ENCODE measurements around the gene GRK5. TPM values are rescaled to one million over a fixed set of nuclear protein-coding genes. Genes with fewer than 3 reads are reported as not detected.
A peak's percentile ranks its signal among the peaks of the same experiment; 100 is the strongest.

GRK5 gene
- total RNA-seq, 1 experiment from 2014 or later = 5.8 TPM

DNA sequence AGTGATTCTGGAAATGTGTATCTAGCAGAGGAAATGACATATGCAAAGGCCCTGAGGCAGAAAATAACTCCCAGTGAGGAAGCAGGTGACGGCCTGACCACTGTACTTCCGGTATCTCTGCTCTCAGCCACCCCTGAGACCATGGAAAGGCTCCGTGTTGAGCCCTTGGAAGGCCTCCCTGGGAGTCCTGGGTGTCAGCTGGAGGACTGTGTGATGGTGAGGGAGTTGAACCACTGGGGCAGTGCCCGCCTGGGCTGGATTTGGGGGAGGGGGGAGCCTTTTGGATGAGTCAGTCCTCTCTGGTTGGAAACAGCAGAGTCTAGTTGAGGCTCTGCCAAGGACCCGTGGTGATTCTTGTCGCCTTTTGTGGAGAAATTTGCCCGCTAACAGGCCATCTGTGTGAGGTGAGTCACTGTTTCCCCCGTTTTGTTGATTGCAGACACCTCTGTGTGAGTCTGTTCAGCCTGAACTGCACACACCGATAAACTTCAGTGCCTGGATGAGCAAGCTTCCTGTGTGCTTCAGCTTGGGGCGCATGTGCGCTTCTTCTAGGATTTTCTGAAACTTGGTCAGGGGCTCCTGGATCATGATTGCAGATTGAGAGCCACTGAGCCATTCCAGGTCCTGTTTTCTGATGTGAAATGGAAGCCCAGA lies 98.6 kb downstream of the GRK5 start:
- in situ Hi-C loops (cut with HindIII; ENCODE audit: low sequenced_read_pairs) = no loop called here
- peak; percentile 35 for DNase-seq (ENCODE audit: low spot score)

- in situ Hi-C loops (cut with HindIII; ENCODE audit: low sequenced_read_pairs) = no loop called here
- DNase-seq (ENCODE audit: low spot score) = no peak
These were observed 99.2 kb downstream of the GRK5 start for GRCh38 chr10:119306514-119306951.

- DNase-seq (ENCODE audit: low spot score) = no peak
- in situ Hi-C loops (cut with HindIII; ENCODE audit: low sequenced_read_pairs) = no loop called here
These were observed 99.6 kb downstream of the GRK5 start for GRCh38 chr10:119306986-119307392.

- in situ Hi-C loops (cut with HindIII; ENCODE audit: low sequenced_read_pairs) = no loop called here
- DNase-seq (ENCODE audit: low spot score) = no peak
These were observed 100.7 kb downstream of the GRK5 start for GRCh38 chr10:119308089-119308488.

DNA sequence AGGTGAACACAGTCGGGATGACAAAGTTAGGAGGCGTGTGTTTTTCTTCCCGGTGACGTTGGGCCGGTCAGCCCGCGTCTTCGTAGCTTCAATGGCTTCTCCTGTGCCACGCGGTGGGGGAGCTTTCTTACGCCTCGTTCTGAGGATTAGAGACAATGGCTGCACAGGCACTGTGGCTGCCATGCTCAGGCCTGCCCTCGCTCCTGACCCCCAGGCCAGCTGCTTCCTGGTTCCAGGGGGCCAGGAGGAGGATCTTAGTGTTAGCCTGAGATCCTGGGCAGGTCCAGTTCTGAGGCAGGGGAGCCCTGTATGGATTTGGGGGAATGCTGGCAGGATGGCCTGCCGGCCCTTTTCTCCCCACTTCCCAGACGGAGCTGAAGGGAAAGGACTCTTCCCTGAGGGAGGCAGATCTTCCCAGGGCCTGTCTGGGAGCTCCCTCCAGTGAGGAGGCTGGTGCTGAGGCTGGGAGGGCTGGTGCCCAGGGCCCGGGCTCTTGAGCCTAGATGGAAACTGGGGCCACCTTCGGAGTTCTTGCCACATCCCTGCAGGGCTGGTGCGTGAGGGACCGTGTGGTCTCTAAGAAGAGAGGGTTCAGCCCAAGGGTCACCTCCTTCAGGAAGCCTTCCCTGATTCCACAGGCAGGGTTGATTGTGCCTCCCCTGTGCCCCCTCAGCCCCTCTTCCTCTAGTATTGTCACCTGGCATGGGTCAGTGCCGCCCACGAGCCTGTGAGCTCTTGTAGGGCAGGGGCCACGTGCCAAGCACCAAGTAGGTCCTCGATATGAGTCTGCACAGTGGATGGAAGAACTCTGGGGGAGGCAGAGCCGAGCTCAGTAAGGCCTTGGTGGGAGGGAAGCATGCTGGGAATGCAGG lies 101.4 kb downstream of the GRK5 start:
- no peak for DNase-seq (ENCODE audit: low spot score)
- in situ Hi-C loops (cut with HindIII; ENCODE audit: low sequenced_read_pairs) = no loop called here

DNA sequence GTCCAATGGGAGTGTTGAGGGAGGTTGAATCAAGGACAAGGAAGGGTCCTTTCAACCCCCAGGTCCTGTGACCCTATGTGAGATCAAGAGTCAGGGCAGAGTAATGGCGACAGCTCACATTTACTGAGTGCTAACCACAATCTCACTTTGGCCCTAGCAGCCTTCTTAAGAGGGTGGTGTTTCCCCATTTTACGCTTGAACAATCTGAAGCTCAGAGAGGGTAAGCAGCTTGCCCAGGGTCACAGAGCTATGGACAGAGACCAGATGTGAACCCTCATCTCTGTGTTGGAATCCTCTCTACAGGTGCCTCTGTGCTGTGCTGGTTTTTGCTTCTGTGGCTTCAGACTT lies 102.0 kb downstream of the GRK5 start:
- DNase-seq (ENCODE audit: low spot score) = no peak
- in situ Hi-C loops (cut with HindIII; ENCODE audit: low sequenced_read_pairs) = no loop called here

DNA sequence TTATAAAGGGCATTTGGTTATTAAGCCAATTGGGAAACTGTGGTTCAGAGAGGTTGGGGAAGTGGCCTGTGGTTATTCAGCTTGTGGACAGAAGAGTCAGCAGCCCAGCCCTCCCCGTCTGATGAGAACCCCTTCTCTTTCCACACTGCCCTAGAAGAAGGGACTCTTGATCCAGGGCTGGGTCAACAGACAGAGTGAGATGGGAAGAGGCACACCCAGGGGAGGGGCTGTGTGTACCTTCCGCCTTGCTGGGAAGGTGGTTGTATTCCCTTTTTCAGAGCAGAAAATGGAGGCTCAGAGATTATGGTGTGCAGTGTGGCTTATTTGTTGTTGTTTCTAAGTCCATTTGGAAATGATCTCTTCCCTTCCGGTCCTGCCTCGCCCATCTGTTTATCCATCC lies 103.4 kb downstream of the GRK5 start:
- in situ Hi-C loops (cut with HindIII; ENCODE audit: low sequenced_read_pairs) = no loop called here
- no peak for DNase-seq (ENCODE audit: low spot score)

GRCh38 chr10:119312241-119312640 lies 104.9 kb downstream of the GRK5 start:
- in situ Hi-C loops (cut with HindIII; ENCODE audit: low sequenced_read_pairs) = no loop called here
- DNase-seq (ENCODE audit: low spot score) = no peak

DNA sequence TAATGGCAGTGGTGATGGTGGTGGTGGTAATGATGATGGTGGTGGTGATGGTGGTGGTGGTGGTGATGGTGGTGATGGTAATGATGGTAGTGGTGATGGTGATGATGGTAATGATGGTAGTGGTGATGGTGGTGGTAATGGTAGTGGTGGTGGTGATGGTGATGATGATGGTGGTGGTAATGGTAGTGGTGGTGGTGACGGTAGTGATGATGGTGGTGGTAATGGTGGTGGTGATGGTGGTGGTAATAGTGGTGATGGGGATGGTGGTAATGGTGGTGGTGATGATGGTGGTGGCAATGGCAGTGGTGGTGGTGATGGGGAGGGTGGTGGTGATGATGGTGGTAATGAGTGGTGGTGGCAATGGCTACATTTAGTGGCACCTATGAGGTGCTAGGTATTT lies 105.7 kb downstream of the GRK5 start:
- in situ Hi-C loops (cut with HindIII; ENCODE audit: low sequenced_read_pairs) = no loop called here
- no peak for DNase-seq (ENCODE audit: low spot score)

GRCh38 chr10:119313644-119314043 lies 106.3 kb downstream of the GRK5 start:
- no peak for DNase-seq (ENCODE audit: low spot score)
- in situ Hi-C loops (cut with HindIII; ENCODE audit: low sequenced_read_pairs) = no loop called here

- DNase-seq (ENCODE audit: low spot score) = no peak
- in situ Hi-C loops (cut with HindIII; ENCODE audit: low sequenced_read_pairs) = no loop called here
These were observed 106.7 kb downstream of the GRK5 start for GRCh38 chr10:119314061-119314460.

DNA sequence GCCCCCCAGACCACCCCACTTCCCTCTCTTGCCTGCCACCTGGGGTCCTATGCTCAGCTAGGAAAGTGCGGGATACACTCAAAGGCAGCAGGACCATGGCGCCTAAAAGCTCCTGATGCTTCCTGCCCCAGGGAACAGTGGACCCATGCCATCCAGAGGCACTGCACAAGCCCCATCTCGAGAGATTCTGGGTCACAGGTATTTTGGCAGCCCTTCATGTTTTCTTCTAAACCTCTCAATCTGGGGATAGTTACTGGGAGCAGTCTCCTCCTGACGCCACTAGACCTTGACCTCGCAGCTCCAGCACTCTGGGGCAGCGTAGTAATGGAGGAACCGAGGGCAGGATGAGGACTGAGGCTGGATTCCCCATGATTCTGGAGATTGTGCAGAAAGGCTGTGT lies 107.1 kb downstream of the GRK5 start:
- no peak for DNase-seq (ENCODE audit: low spot score)
- in situ Hi-C loops (cut with HindIII; ENCODE audit: low sequenced_read_pairs) = no loop called here

- in situ Hi-C loops (cut with HindIII; ENCODE audit: low sequenced_read_pairs) = no loop called here
- DNase-seq (ENCODE audit: low spot score) = no peak
These were observed 108.0 kb downstream of the GRK5 start for GRCh38 chr10:119315128-119316001.

GRCh38 chr10:119316002-119316358 lies 108.6 kb downstream of the GRK5 start:
- no peak for DNase-seq (ENCODE audit: low spot score)
- in situ Hi-C loops (cut with HindIII; ENCODE audit: low sequenced_read_pairs) = no loop called here

DNA sequence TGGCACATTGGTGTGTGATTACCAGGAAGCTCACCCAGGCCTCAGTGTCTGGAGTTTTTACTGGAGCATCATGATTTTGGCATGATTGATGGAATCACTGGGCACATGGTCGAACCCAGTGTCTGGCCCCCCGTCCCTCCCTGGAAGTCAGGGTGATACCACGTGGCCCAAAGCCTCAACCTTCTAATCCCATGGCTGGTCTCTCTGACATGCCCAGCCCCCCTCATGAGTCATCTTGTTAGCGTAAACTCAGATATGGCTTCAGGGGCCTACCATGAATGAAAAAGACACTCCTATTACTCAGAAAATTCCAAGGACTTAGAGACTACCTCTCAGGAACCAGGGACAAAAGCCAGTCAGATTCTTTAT lies 109.3 kb downstream of the GRK5 start:
- DNase-seq (ENCODE audit: low spot score) = no peak
- in situ Hi-C loops (cut with HindIII; ENCODE audit: low sequenced_read_pairs) = no loop called here

DNA sequence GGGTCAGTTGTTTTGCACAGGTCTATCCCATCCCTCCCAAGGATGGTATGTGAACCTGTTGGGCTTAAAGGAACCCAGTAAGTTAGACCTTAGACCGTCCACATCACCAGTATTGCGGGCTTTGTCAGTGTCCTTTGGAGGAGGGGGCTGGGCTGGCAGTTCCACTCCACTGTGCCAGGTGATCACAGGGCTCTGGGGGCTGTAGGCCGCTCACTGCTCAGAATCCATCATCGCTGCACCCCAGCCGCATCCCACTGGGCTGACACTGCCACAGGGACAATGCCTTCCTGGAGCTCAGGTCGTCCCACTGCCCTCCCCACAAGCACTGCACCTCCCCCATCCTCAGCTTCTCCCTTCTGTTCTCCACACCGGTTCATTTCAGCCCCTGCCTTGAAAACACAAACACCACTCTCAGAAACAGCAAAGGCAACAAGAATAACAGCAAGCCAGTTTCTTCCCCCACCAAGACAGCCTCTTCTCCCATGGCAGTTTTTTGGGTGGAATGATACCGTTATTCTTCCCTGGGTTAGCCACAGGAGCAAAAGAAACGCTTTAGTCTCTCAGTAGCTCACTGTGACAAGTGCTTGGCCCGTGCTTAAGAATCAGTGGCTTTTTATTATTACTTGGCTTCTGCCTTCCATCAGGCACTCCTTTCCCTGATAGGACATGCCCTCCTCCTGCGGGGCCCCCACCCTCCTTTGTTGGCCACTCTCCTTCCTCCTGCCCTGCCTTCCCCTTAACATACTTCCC lies 111.2 kb downstream of the GRK5 start:
- in situ Hi-C loops (cut with HindIII; ENCODE audit: low sequenced_read_pairs) = no loop called here
- no peak for DNase-seq (ENCODE audit: low spot score)

DNA sequence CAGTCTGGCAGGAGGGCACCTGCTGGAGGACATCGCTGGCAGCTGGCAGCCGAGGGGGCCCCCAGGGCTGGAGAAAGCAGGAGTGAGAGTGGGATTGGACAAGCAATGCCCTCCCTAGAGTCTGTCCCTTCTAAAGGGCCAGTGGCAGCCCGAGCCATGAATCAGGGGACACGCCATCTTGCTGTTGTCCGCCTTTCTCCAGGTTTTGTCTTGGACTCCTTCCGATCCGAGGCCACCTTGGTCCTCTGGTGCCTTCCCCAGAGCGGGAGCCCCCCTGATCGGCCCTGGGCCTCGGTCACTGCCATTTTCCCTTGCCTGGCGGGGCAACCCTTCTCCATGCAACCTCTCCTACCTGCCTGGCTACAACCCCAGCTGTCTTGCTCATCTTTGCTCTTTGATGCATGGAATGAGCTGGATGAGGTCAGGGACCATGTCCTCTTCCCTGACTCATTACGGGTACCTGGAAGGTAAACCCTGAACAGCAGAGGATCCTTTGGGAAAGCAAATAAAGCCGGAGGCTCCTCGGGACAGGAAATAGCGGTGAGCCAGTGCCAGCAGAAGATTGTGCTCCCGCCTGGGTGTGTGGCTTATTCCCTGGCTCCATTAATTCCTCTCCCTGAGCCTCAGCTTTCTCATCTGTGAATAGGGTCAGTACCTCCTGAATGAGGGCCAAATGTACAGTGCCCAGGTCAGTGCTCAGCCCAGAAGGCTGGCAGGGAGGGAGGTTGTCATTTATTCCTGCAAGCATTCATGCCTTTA lies 112.0 kb downstream of the GRK5 start:
- in situ Hi-C loops (cut with HindIII; ENCODE audit: low sequenced_read_pairs) = no loop called here
- no peak for DNase-seq (ENCODE audit: low spot score)

DNA sequence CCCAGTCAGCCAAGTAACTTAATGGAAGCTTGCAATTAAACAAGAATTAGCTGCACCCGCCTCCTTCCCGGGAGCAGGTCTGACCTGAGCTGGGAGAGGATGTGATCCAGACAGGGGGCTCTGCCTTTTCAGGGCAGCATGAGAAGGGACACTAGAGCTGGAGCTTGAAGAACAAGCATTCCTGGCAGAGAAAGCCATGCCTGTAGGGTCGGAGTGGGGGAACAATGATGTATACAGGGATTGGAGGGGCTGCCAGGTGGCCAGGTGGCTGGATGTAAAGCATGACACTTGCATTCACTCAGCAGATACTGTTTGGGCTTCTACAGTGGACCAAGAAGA lies 112.5 kb downstream of the GRK5 start:
- no peak for DNase-seq (ENCODE audit: low spot score)
- in situ Hi-C loops (cut with HindIII; ENCODE audit: low sequenced_read_pairs) = no loop called here

- in situ Hi-C loops (cut with HindIII; ENCODE audit: low sequenced_read_pairs) = no loop called here
- no peak for DNase-seq (ENCODE audit: low spot score)
These were observed 113.6 kb downstream of the GRK5 start for GRCh38 chr10:119320981-119321380.
